K562 (cell line): ENCODE data around the gene LMTK2. TPM values are rescaled to one million over a fixed set of nuclear protein-coding genes. Genes with fewer than 3 reads are reported as not detected.

Source experiments
- ATAC-seq: fragments of 200-7000 bp; cut with Tn5 transposase; 3 replicates; pipeline ENCODE4 v1.9.1; 2020; ENCODE audit warnings: moderate library complexity
- BruUV-seq: library from RNA; stranded (reverse); fragments of 400-500 nt; replicated peaks from 2 replicates; lab custom pipeline; 2021; lab: Mats Ljungman, UMichigan
- CTCF ChIA-PET: fragments of 300-600 bp; formaldehyde crosslinking; extraction: SDS; loops from one replicate; lab custom pipeline; 2021; ENCODE audit warnings: low intra/inter-chr PET ratio; lab: Yijun Ruan, JAX
- POLR2A ChIA-PET: fragments of 300-600, 350-650 bp; sonication (Branson Sonifier 250); formaldehyde crosslinking; extraction: SDS; loops from one replicate; lab custom pipeline; 2021; ENCODE audit warnings: antibody characterized with exemption, inconsistent platforms; lab: Yijun Ruan, JAX
- DNase-seq, 4 experiments: peaks; one replicate each; pipeline versions ENCODE4 v3.0.0 to v3.0.0-alpha.2; 2011 to 2018; ENCODE audit warnings: low spot score in 3 of 4, mixed read lengths in 3 of 4; ENCODE audit errors: extremely low read depth in 1 of 4
- FAIRE-seq: peaks from 2 replicates; lab custom pipeline; 2011; peaks lifted over from hg19 to GRCh38; lab: Jason Lieb, UNC
- H2AFZ ChIP-seq: 2 replicates; pipeline ENCODE4 v1.6.0; 2011; ENCODE audit warnings: low read depth, low read length, control low read depth, inconsistent platforms
- H3K27ac ChIP-seq: fragments of 200-600 bp; 3 replicates; pipeline ENCODE4 v1.8.0; 2011; ENCODE audit warnings: low read depth, mild to moderate bottlenecking, control low read depth, inconsistent platforms, low read length, moderate library complexity, mixed read lengths; ENCODE audit errors: extremely low read depth
- H3K27me3 ChIP-seq, 2 experiments: fragments of 300-600 bp in 1 of 2; 2 replicates in 1 of 2; 3 replicates in 1 of 2; pipeline versions ENCODE4 v1.6.0 to v1.8.0; 2011; ENCODE audit warnings: inconsistent platforms in 2 of 2, low read length in 2 of 2, mild to moderate bottlenecking in 1 of 2, mixed read lengths in 1 of 2, moderate library complexity in 1 of 2; ENCODE audit not compliant: control insufficient read depth in 2 of 2, insufficient read depth in 2 of 2
- H3K36me3 ChIP-seq: fragments of 300-600 bp; 3 replicates; pipeline ENCODE4 v1.8.0; 2011; ENCODE audit warnings: mild to moderate bottlenecking, low read length, inconsistent platforms; ENCODE audit not compliant: control insufficient read depth, insufficient read depth
- H3K4me1 ChIP-seq, 2 experiments: fragments of 200-600 bp in 1 of 2; replicated peaks in 1 of 2; 2 replicates in 1 of 2; 3 replicates in 1 of 2; pipeline versions ENCODE4 v1.5.1 to v1.8.0; 2011; ENCODE audit warnings: inconsistent platforms in 2 of 2, low read length in 2 of 2, mild to moderate bottlenecking in 1 of 2, mixed read lengths in 1 of 2, moderate library complexity in 1 of 2; ENCODE audit not compliant: control insufficient read depth in 2 of 2, insufficient read depth in 2 of 2
- H3K4me2 ChIP-seq: 2 replicates; pipeline ENCODE4 v1.6.1; 2011; ENCODE audit warnings: low read length, control low read depth, inconsistent platforms, mixed read lengths; ENCODE audit not compliant: insufficient read depth
- H3K4me3 ChIP-seq: fragments of 200-600 bp; sonication (generic), shearing (Covaris generic); 2 replicates; pipeline ENCODE4 v1.5.1; 2016; ENCODE audit warnings: control low read depth, inconsistent platforms
- H3K79me2 ChIP-seq: fragments of 200-600 bp; 3 replicates; pipeline ENCODE4 v1.8.0; 2011; ENCODE audit warnings: low read length, inconsistent platforms; ENCODE audit not compliant: control insufficient read depth, insufficient read depth
- H3K9ac ChIP-seq, 2 experiments: 2 replicates each; pipeline versions ENCODE4 v1.6.0 to v1.6.1; 2011; ENCODE audit warnings: low read depth in 2 of 2, low read length in 2 of 2, control low read depth in 1 of 2, inconsistent platforms in 1 of 2, mild to moderate bottlenecking in 1 of 2, mixed read lengths in 1 of 2; ENCODE audit not compliant: insufficient read depth in 1 of 2
- H3K9me1 ChIP-seq: one replicate; pipeline ENCODE4 v1.6.0; 2011; ENCODE audit warnings: inconsistent platforms, mild to moderate bottlenecking, low read length, moderate library complexity; ENCODE audit not compliant: control insufficient read depth, insufficient read depth
- H3K9me3 ChIP-seq: replicated peaks from 2 replicates; pipeline ENCODE4 v1.5.1; 2011; ENCODE audit warnings: low read depth, low read length, inconsistent platforms; ENCODE audit not compliant: control insufficient read depth, insufficient read depth
- H4K20me1 ChIP-seq: replicated peaks from 2 replicates; pipeline ENCODE4 v1.6.1; 2011; ENCODE audit warnings: low read length, inconsistent platforms, mixed read lengths; ENCODE audit not compliant: control insufficient read depth, insufficient read depth
- L3MBTL2 ChIP-seq: fragments of 450-650 bp; IDR thresholded peaks from 2 replicates; pipeline ENCODE4 v1.6.1; 2016; ENCODE audit warnings: mild to moderate bottlenecking, moderate library complexity
- STAT5B ChIP-seq: fragments of 250-450 bp; sonication (Bioruptor Pico); IDR thresholded peaks from 2 replicates; pipeline ENCODE4 v1.8.0; 2021; ENCODE audit warnings: mild to moderate bottlenecking, inconsistent platforms
- ZBTB11 ChIP-seq, 3 experiments: fragments of 200-800 bp in 1 of 3; fragments of 250-450 bp in 1 of 3; fragments of 450-650 bp in 1 of 3; sonication (Bioruptor Pico) in 1 of 3; sonication (Bioruptor generic) in 1 of 3; formaldehyde crosslinking in 1 of 3; IDR thresholded peaks; 2 replicates each; pipeline versions ENCODE4 v1.6.1 to v1.8.0; 2016 to 2022; ENCODE audit warnings: mild to moderate bottlenecking in 2 of 3, missing genetic modification characterization in 2 of 3, missing compliant biosample characterization in 1 of 3, moderate library complexity in 1 of 3
- WGBS: fragments of 100-300 bp; shearing (Covaris generic); methylation state at CpG from one replicate; pipeline ENCODE4 v1.1.6; 2016; ENCODE audit warnings: low coverage, mixed read lengths; ENCODE audit not compliant: insufficient coverage; ENCODE audit errors: missing lambda C conversion rate; 5-methylcytosine and 5-hydroxymethylcytosine counted together
- in situ Hi-C: fragments of 300-500 bp; cut with MboI; formaldehyde crosslinking; loops from 4 replicates; pipeline ENCODE4 v1.15.0; 2018; ENCODE audit warnings: inconsistent platforms, mixed read lengths
- intact Hi-C: fragments of 100-400 bp; cut with micrococcal nuclease; formaldehyde crosslinking; loops from 2 replicates; pipeline ENCODE4 v1.14.2; 2022
- polyA plus RNA-seq, 8 experiments: library from polyadenylated mRNA; depleted of rRNA in 4 of 8; stranded (reverse) in 5 of 8; unstranded in 3 of 8; fragments of >200 nt; fragmentation: Nextera tagmentation in 2 of 8; fragmentation: Illumina TruSeq in 1 of 8; extraction: Ambion mirVana in 2 of 8; extraction: Trizol in 1 of 8; gene quantifications; 2 replicates each; pipeline versions ENCODE4 v1.2.1 to v1.2.3, GENCODE V29; 2011 to 2014; ENCODE audit warnings: inconsistent platforms in 1 of 8, missing spikeins in 1 of 8
- total RNA-seq, 7 experiments: library from RNA; depleted of rRNA in 6 of 7; stranded (reverse); fragments of >200 nt in 6 of 7; fragmentation: Illumina TruSeq in 2 of 7; extraction: Trizol in 2 of 7; gene quantifications; 2 replicates each; pipeline versions ENCODE4 v1.2.1 to v1.2.3, GENCODE V29; 2011 to 2021; ENCODE audit warnings: low replicate concordance in 1 of 7

Gene LMTK2
- total and polyA plus RNA-seq, 9 of the 15 experiments (the other 6 are each of a cell fraction or from before 2014, with no cell fraction given), result 0.78 to 16.4 (median 6.3) TPM

GRCh38 chr7:98085674-98086073 is 21.0 kb upstream of the LMTK2 start:
- ATAC-seq (no peak; the same call in 2 of the 3 replicates), FAIRE-seq (no peak)
- no TSS peak for BruUV-seq
- H2AFZ ChIP-seq, result no peak overlapping the region
- H3K9me3 ChIP-seq, result no peaks in the 10 kb centered on the region
- H3K27me3 ChIP-seq, result peaks cover 31 to 48% of the 10 kb centered on the region in 2 experiments
- 0 out of 2 replicates have a peak, but pooled peaks cover 4% of the 10 kb centered on the region for H4K20me1 ChIP-seq
- H3K79me2 ChIP-seq, result no peaks in the 10 kb centered on the region
- TF ChIP-seq STAT5B (CRISPR knock-in tag), result no peak
- no peak for TF ChIP-seq ZBTB11 (CRISPR knock-in tag; IDR thresholded peaks at IDR 0.05)
- TF ChIP-seq L3MBTL2, result no peak
- TF ChIP-seq, all 486 proteins: peak for 0
- no peak overlapping the region for H3K9ac ChIP-seq
- H3K4me3 ChIP-seq, result no peak overlapping the region
- ChIA-PET POLR2A (no interaction called here), CTCF (no interaction called here)
- H3K36me3 ChIP-seq, result no peaks in the 10 kb centered on the region
- intact Hi-C loops (no loop called here), in situ Hi-C loops (no loop called here)
- H3K4me1 ChIP-seq, result no peaks in the 10 kb centered on the region
- H3K27ac ChIP-seq, result no peak overlapping the region
- H3K9me1 ChIP-seq, result no peaks in the 10 kb centered on the region
- WGBS, result 3% methylated on average over 4 of the region's 4 CpGs
- DNase-seq, result no peak
- H3K4me2 ChIP-seq, result no peak overlapping the region
